Activated B cell treated with CpG ODN at 0.5 μM for 24 hours (primary cell): ENCODE measurements around the gene SCN9A. TPM values are rescaled to one million over a fixed set of nuclear protein-coding genes. Genes with fewer than 3 reads are reported as not detected.

Experiments
- ATAC-seq: fragments of 200-7000 bp; cut with Tn5 transposase; one replicate; pipeline ENCODE4 v1.10.0; 2021; ENCODE audit warnings: low read depth, mild to moderate bottlenecking, moderate library complexity
- CTCF ChIA-PET: fragments of 350-600 bp; sonication (Branson Sonifier 250); formaldehyde crosslinking; loops from one replicate; lab custom pipeline; 2021; ENCODE audit warnings: antibody characterized with exemption; lab: Charles Lee
- POLR2A ChIA-PET: fragments of 350-600 bp; sonication (Branson Sonifier 250); formaldehyde crosslinking; loops from one replicate; lab custom pipeline; 2021; ENCODE audit warnings: antibody characterized with exemption; lab: Charles Lee
- DNase-seq: peaks from one replicate; pipeline ENCODE4 v3.0.0; 2022
- H3K27ac Mint-ChIP-seq: one replicate; pipeline ENCODE4 v1.8.0; 2020; ENCODE audit warnings: mixed read lengths
- H3K27me3 Mint-ChIP-seq: one replicate; pipeline ENCODE4 v1.8.0; 2021; ENCODE audit warnings: mixed read lengths
- H3K36me3 Mint-ChIP-seq: one replicate; pipeline ENCODE4 v1.8.0; 2021; ENCODE audit warnings: low read depth, mixed read lengths
- H3K4me1 Mint-ChIP-seq: one replicate; pipeline ENCODE4 v1.8.0; 2021; ENCODE audit warnings: mixed read lengths
- H3K4me3 Mint-ChIP-seq: one replicate; pipeline ENCODE4 v1.8.0; 2020; ENCODE audit warnings: mild to moderate bottlenecking, mixed read lengths
- H3K9me3 Mint-ChIP-seq: one replicate; pipeline ENCODE4 v1.8.0; 2020; ENCODE audit warnings: mixed read lengths
- CTCF ChIP-seq: fragments of 200-600 bp; IDR thresholded peaks from one replicate; pipeline ENCODE4 v1.8.0; 2022; ENCODE audit warnings: antibody characterized with exemption, mild to moderate bottlenecking
- intact Hi-C: fragments of 100-400 bp; cut with micrococcal nuclease; formaldehyde crosslinking; loops from one replicate; pipeline ENCODE4 v1.15.1; 2024
- total RNA-seq: library from RNA; stranded (reverse); gene quantifications from 2 replicates; pipeline ENCODE4 v1.2.3, GENCODE V29; 2022

Gene SCN9A
- total RNA-seq, 1 donor from 2014 or later, result not detected

GRCh38 chr2:166307326-166307725 is 68.4 kb downstream of the SCN9A start:
- DNase-seq (no peak), ATAC-seq (no peak)
- Mint-ChIP-seq H3K27me3 (no peaks in the 10 kb centered on the region), H3K4me1 (no peaks in the 10 kb centered on the region), H3K27ac (no peak overlapping the region), H3K4me3 (no peak overlapping the region), H3K36me3 (no peaks in the 10 kb centered on the region), H3K9me3 (no peaks in the 10 kb centered on the region)
- ChIA-PET CTCF (no interaction called here), POLR2A (no interaction called here)
- intact Hi-C loops, result no loop called here
- TF ChIP-seq CTCF, result no peak

GRCh38 chr2:166304656-166305055 is 71.1 kb downstream of the SCN9A start:
- Mint-ChIP-seq H3K36me3 (no peaks in the 10 kb centered on the region), H3K27me3 (no peaks in the 10 kb centered on the region), H3K27ac (no peak overlapping the region), H3K4me3 (no peak overlapping the region), H3K4me1 (no peaks in the 10 kb centered on the region), H3K9me3 (no peaks in the 10 kb centered on the region)
- ChIA-PET CTCF (no interaction called here), POLR2A (no interaction called here)
- intact Hi-C loops, result no loop called here
- DNase-seq (no peak), ATAC-seq (no peak)
- TF ChIP-seq CTCF, result no peak

- no peak overlapping the region for H3K27ac Mint-ChIP-seq
- DNase-seq, result no peak
- H3K4me1 Mint-ChIP-seq, result no peaks in the 10 kb centered on the region
- POLR2A ChIA-PET, result no interaction called here
- no peak for TF ChIP-seq CTCF
- H3K4me3 Mint-ChIP-seq, result no peak overlapping the region
- no peak for ATAC-seq
- no peaks in the 10 kb centered on the region for H3K36me3 Mint-ChIP-seq
- no peaks in the 10 kb centered on the region for H3K27me3 Mint-ChIP-seq
- H3K9me3 Mint-ChIP-seq, result no peaks in the 10 kb centered on the region
- CTCF ChIA-PET, result no interaction called here
- intact Hi-C loops, result no loop called here
These were observed 73.7 kb downstream of the SCN9A start for GRCh38 chr2:166302036-166302435.

GRCh38 chr2:166297951-166298350 is 77.8 kb downstream of the SCN9A start:
- ChIA-PET CTCF (no interaction called here), POLR2A (no interaction called here)
- H3K4me3 Mint-ChIP-seq, result no peak overlapping the region
- H3K27me3 Mint-ChIP-seq, result no peaks in the 10 kb centered on the region
- H3K36me3 Mint-ChIP-seq, result no peaks in the 10 kb centered on the region
- no peak for TF ChIP-seq CTCF
- no peak overlapping the region for H3K27ac Mint-ChIP-seq
- DNase-seq (no peak), ATAC-seq (no peak)
- no peaks in the 10 kb centered on the region for H3K9me3 Mint-ChIP-seq
- H3K4me1 Mint-ChIP-seq, result no peaks in the 10 kb centered on the region
- intact Hi-C loops, result no loop called here

GRCh38 chr2:166293984-166294383 is 81.8 kb downstream of the SCN9A start:
- TF ChIP-seq CTCF, result no peak
- no peaks in the 10 kb centered on the region for H3K36me3 Mint-ChIP-seq
- H3K4me3 Mint-ChIP-seq, result no peak overlapping the region
- ChIA-PET POLR2A (no interaction called here), CTCF (no interaction called here)
- DNase-seq, result no peak
- H3K9me3 Mint-ChIP-seq, result peaks cover 4% of the 10 kb centered on the region
- intact Hi-C loops, result no loop called here
- no peaks in the 10 kb centered on the region for H3K4me1 Mint-ChIP-seq
- H3K27me3 Mint-ChIP-seq, result no peaks in the 10 kb centered on the region
- H3K27ac Mint-ChIP-seq, result no peak overlapping the region
- no peak for ATAC-seq
